HepG2 (cell line): ENCODE data around the gene F12. TPM values are rescaled to one million over a fixed set of nuclear protein-coding genes. Genes with fewer than 3 reads are reported as not detected.

ENCODE experiments used
- ATF4 ChIP-seq, 2 experiments: fragments of 450-650 bp in 1 of 2; sonication (generic) in 1 of 2; formaldehyde crosslinking; IDR thresholded peaks; 2 replicates each; pipeline versions ENCODE4 v1.5.0 to v1.8.0; 2020 to 2022; ENCODE audit warnings: mild to moderate bottlenecking in 1 of 2, missing genetic modification reagents in 1 of 2
- CAMTA2 ChIP-seq: sonication (generic); formaldehyde crosslinking; IDR thresholded peaks from 2 replicates; pipeline ENCODE4 v1.4.0; 2020; ENCODE audit warnings: mild to moderate bottlenecking, missing genetic modification reagents, borderline replicate concordance
- CHCHD3 ChIP-seq: sonication (generic); formaldehyde crosslinking; IDR thresholded peaks from 2 replicates; pipeline ENCODE4 v1.8.0; 2022; ENCODE audit warnings: mild to moderate bottlenecking, missing genetic modification reagents, moderate library complexity
- EEA1 ChIP-seq: sonication (generic); formaldehyde crosslinking; IDR thresholded peaks from 2 replicates; pipeline ENCODE4 v1.5.1; 2020; ENCODE audit warnings: mild to moderate bottlenecking, missing genetic modification reagents, borderline replicate concordance
- FOXP4 ChIP-seq: sonication (generic); formaldehyde crosslinking; IDR thresholded peaks from 2 replicates; pipeline ENCODE4 v1.4.0; 2020; ENCODE audit warnings: missing genetic modification reagents
- HIC2 ChIP-seq: sonication (generic); formaldehyde crosslinking; IDR thresholded peaks from 2 replicates; pipeline ENCODE4 v1.9.0; 2022; ENCODE audit warnings: low read depth, missing genetic modification reagents
- LCORL ChIP-seq, 2 experiments: fragments of 450-650 bp in 1 of 2; sonication (generic) in 1 of 2; formaldehyde crosslinking in 1 of 2; IDR thresholded peaks; 2 replicates each; pipeline versions ENCODE4 v1.5.0 to v1.6.1; 2017 to 2020; ENCODE audit warnings: antibody characterized with exemption in 1 of 2, missing genetic modification reagents in 1 of 2
- PHB2 ChIP-seq: fragments of 450-650 bp; IDR thresholded peaks from 2 replicates; pipeline ENCODE4 v1.6.1; 2018; ENCODE audit not compliant: partially characterized antibody
- PRDM15 ChIP-seq: sonication (generic); formaldehyde crosslinking; IDR thresholded peaks from 2 replicates; pipeline ENCODE4 v1.4.0; 2020; ENCODE audit warnings: missing genetic modification reagents
- SIX4 ChIP-seq: sonication (generic); formaldehyde crosslinking; IDR thresholded peaks from 2 replicates; pipeline ENCODE4 v1.4.0; 2020; ENCODE audit warnings: missing genetic modification reagents
- SRY ChIP-seq: sonication (generic); formaldehyde crosslinking; IDR thresholded peaks from 2 replicates; pipeline ENCODE4 v1.8.0; 2022; ENCODE audit warnings: mild to moderate bottlenecking, missing genetic modification reagents
- TCF12 ChIP-seq, 2 experiments: fragments of 450-650 bp in 1 of 2; sonication (generic) in 1 of 2; formaldehyde crosslinking in 1 of 2; IDR thresholded peaks; 2 replicates each; pipeline versions ENCODE4 v1.6.1 to v1.8.0; 2017 to 2022; ENCODE audit warnings: antibody characterized with exemption in 1 of 2, mild to moderate bottlenecking in 1 of 2, missing genetic modification reagents in 1 of 2, moderate library complexity in 1 of 2
- TCF7L2 ChIP-seq: IDR thresholded peaks from 2 replicates; pipeline ENCODE4 v1.6.1; 2011; ENCODE audit warnings: mild to moderate bottlenecking, low read depth, low read length, moderate library complexity
- ZBTB21 ChIP-seq: sonication (generic); formaldehyde crosslinking; IDR thresholded peaks from 2 replicates; pipeline ENCODE4 v1.4.0; 2020; ENCODE audit warnings: missing genetic modification reagents
- ZNF224 ChIP-seq: sonication (generic); formaldehyde crosslinking; IDR thresholded peaks from 2 replicates; pipeline ENCODE4 v1.5.0; 2020; ENCODE audit warnings: mild to moderate bottlenecking, missing genetic modification reagents
- ZNF382 ChIP-seq: sonication (generic); formaldehyde crosslinking; IDR thresholded peaks from 2 replicates; pipeline ENCODE4 v1.5.0; 2020; ENCODE audit warnings: missing genetic modification reagents, mild to moderate bottlenecking, borderline replicate concordance
- ZNF552 ChIP-seq: sonication (generic); formaldehyde crosslinking; IDR thresholded peaks from 2 replicates; pipeline ENCODE4 v1.9.0; 2022; ENCODE audit warnings: missing genetic modification reagents, mild to moderate bottlenecking, borderline replicate concordance
- ZNF672 ChIP-seq: sonication (generic); formaldehyde crosslinking; IDR thresholded peaks from 2 replicates; pipeline ENCODE4 v1.8.1; 2022; ENCODE audit warnings: missing genetic modification reagents
- ZNF839 ChIP-seq: sonication (generic); formaldehyde crosslinking; IDR thresholded peaks from 2 replicates; pipeline ENCODE4 v1.4.0; 2020; ENCODE audit warnings: missing genetic modification reagents, mild to moderate bottlenecking, borderline replicate concordance
- ZSCAN9 ChIP-seq: IDR thresholded peaks from 2 replicates; pipeline ENCODE4 v1.6.1; 2016; ENCODE audit warnings: borderline replicate concordance
- polyA plus RNA-seq, 8 experiments: library from polyadenylated mRNA; depleted of rRNA in 3 of 8; stranded (reverse) in 7 of 8; unstranded in 1 of 8; fragments of >200 nt; fragmentation: Illumina TruSeq in 4 of 8; extraction: Trizol in 4 of 8; gene quantifications; 2 replicates each; pipeline versions ENCODE4 v1.2.1 to v1.2.3, GENCODE V29; 2011 to 2016; ENCODE audit warnings: low read depth in 4 of 8, missing spikeins in 1 of 8, mixed read lengths in 1 of 8; ENCODE audit not compliant: insufficient read depth in 1 of 8
- total RNA-seq, 5 experiments: library from RNA; depleted of rRNA; stranded (reverse); fragments of >200 nt; fragmentation: Illumina TruSeq; extraction: Trizol; gene quantifications; 2 replicates each; pipeline ENCODE4 v1.2.3, GENCODE V29; 2016; ENCODE audit warnings: low read depth in 1 of 5

F12 gene
- total and polyA plus RNA-seq, 2 of the 13 experiments (the other 11 are each of a cell fraction or from before 2014, with no cell fraction given), result 2.5 to 3.0 TPM

GRCh38 chr5:177366528-177367322 lies 42.6 kb downstream of the F12 start (continued):
- no peak for TF ChIP-seq SIX4 (CRISPR knock-in tag)
- TF ChIP-seq FOXP4 (CRISPR knock-in tag), result no peak; the same call in 1 of the 2 replicates
- no peak for TF ChIP-seq ZBTB21 (CRISPR knock-in tag)
- TF ChIP-seq TCF7L2, result no peak
- no peak for TF ChIP-seq ZNF382
- TF ChIP-seq EEA1 (CRISPR knock-in tag), result no peak
- TF ChIP-seq SRY (CRISPR knock-in tag), result no peak
- TF ChIP-seq ZNF224 (CRISPR knock-in tag), result no peak
- no peak for TF ChIP-seq TCF12 (IDR thresholded peaks at IDR 0.05)
- TF ChIP-seq TCF12 (CRISPR knock-in tag; IDR thresholded peaks at IDR 0.05), result no peak
- no peak for TF ChIP-seq LCORL (IDR thresholded peaks at IDR 0.05)
- no peak; the same call in 1 of the 2 replicates for TF ChIP-seq LCORL (CRISPR knock-in tag; IDR thresholded peaks at IDR 0.05)
- TF ChIP-seq ZSCAN9, result 0 out of 2 replicates have a peak, but pooled peaks have one; percentile 60
- TF ChIP-seq PHB2, result no peak
- TF ChIP-seq PRDM15 (CRISPR knock-in tag), result no peak
- no peak for TF ChIP-seq CAMTA2 (CRISPR knock-in tag)
- TF ChIP-seq HIC2 (CRISPR knock-in tag), result no peak
- TF ChIP-seq ZNF672 (CRISPR knock-in tag), result peak; percentile 2; the same call in 1 of the 2 replicates
- no peak for TF ChIP-seq ZNF839
- TF ChIP-seq CHCHD3, result no peak
- no peak for TF ChIP-seq ATF4 (CRISPR knock-in tag; IDR thresholded peaks at IDR 0.05)
- no peak for TF ChIP-seq ZNF552 (CRISPR knock-in tag)
